ENCODE measurements around the gene UNC80. TPM values are rescaled to one million over a fixed set of nuclear protein-coding genes. Genes with fewer than 3 reads are reported as not detected.

Gene UNC80
- total and polyA plus RNA-seq, 4 donors, result not detected

- no peaks in the 10 kb centered on the region for H3K4me1 ChIP-seq (ENCODE audit: control insufficient read depth in 1 of 2, insufficient read depth in 2 of 2, low read length in 2 of 2)
- no peaks in the 10 kb centered on the region for H3K36me3 ChIP-seq (ENCODE audit: control insufficient read depth in 1 of 2, insufficient read depth in 2 of 2, low read length in 1 of 2)
- H3K27ac ChIP-seq (ENCODE audit: low read depth in 1 of 2, low read length in 2 of 2), result no peak overlapping the region
- no peaks in the 10 kb centered on the region for H3K9me3 ChIP-seq (ENCODE audit: control insufficient read depth, low read length)
- no peak overlapping the region for H3K4me3 ChIP-seq (ENCODE audit: low read length in 2 of 2)
- DNase-seq (no peak), ATAC-seq (ENCODE audit: low FRiP score) (no peak)
- intact Hi-C loops (cut with DNase I), result loop anchor here (5.0 kb wide), 1 partner anchor 220 kb away; no protein-coding TSS in a partner anchor
- WGBS, 2 donors, result 87 to 88% methylated on average over 9 of the region's 9 CpGs
- H3K27me3 ChIP-seq (ENCODE audit: control insufficient read depth in 1 of 2, insufficient read depth in 2 of 2, low read length in 1 of 2), result no peaks in the 10 kb centered on the region
Measured at GRCh38 chr2:209976698-209977385, 205.2 kb downstream of the UNC80 start.

GRCh38 chr2:209977386-209978239 lies 206.0 kb downstream of the UNC80 start:
- H3K36me3 ChIP-seq (ENCODE audit: control insufficient read depth in 1 of 2, insufficient read depth in 2 of 2, low read length in 1 of 2), result no peaks in the 10 kb centered on the region
- DNase-seq (no peak), ATAC-seq (ENCODE audit: low FRiP score) (no peak)
- no peak overlapping the region for H3K27ac ChIP-seq (ENCODE audit: low read depth in 1 of 2, low read length in 2 of 2)
- WGBS, 2 donors, result 86 to 87% methylated on average over 2 of the region's 2 CpGs
- H3K9me3 ChIP-seq (ENCODE audit: control insufficient read depth, low read length), result no peaks in the 10 kb centered on the region
- no peaks in the 10 kb centered on the region for H3K27me3 ChIP-seq (ENCODE audit: control insufficient read depth in 1 of 2, insufficient read depth in 2 of 2, low read length in 1 of 2)
- intact Hi-C loops (cut with DNase I), result loop anchor here (5.0 kb wide), 1 partner anchor 220 kb away; no protein-coding TSS in a partner anchor
- H3K4me3 ChIP-seq (ENCODE audit: low read length in 2 of 2), result no peak overlapping the region
- no peaks in the 10 kb centered on the region for H3K4me1 ChIP-seq (ENCODE audit: control insufficient read depth in 1 of 2, insufficient read depth in 2 of 2, low read length in 2 of 2)

DNA sequence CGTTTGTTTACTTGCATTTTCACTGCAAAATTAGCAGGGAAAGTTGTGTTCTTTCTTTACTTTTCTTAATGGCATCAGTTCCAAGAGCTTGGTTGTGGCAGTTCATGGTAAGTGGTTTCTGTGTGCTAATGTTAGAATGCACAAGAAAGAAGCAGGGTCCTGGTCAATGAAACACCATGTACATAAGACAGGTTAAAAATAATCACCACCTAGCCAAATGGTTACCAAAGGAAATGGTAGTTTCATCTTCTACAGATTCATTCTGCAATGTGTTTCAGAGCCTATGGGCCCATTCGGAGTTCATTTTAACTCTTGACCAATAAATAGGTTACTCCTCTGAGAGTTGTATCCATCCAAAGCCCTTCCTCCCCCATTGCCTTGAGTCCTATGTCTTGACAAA lies 212.7 kb downstream of the UNC80 start:
- Histone ChIP-seq H3K9me3 (ENCODE audit: control insufficient read depth, low read length) (no peaks in the 10 kb centered on the region), H3K36me3 (ENCODE audit: control insufficient read depth in 1 of 2, insufficient read depth in 2 of 2, low read length in 1 of 2) (no peaks in the 10 kb centered on the region), H3K27ac (ENCODE audit: low read depth in 1 of 2, low read length in 2 of 2) (no peak overlapping the region), H3K4me1 (ENCODE audit: control insufficient read depth in 1 of 2, insufficient read depth in 2 of 2, low read length in 2 of 2) (no peaks in the 10 kb centered on the region), H3K4me3 (ENCODE audit: low read length in 2 of 2) (no peak overlapping the region), H3K27me3 (ENCODE audit: control insufficient read depth in 1 of 2, insufficient read depth in 2 of 2, low read length in 1 of 2) (no peaks in the 10 kb centered on the region)
- intact Hi-C loops (cut with DNase I), result no loop called here
- 95 to 97% methylated on average over 2 of the region's 2 CpGs for WGBS, 2 donors
- ATAC-seq (ENCODE audit: low FRiP score) (no peak), DNase-seq (no peak)

- no peak for DNase-seq
- Histone ChIP-seq H3K4me3 (ENCODE audit: low read length in 2 of 2) (no peak overlapping the region), H3K36me3 (ENCODE audit: control insufficient read depth in 1 of 2, insufficient read depth in 2 of 2, low read length in 1 of 2) (no peaks in the 10 kb centered on the region), H3K9me3 (ENCODE audit: control insufficient read depth, low read length) (no peaks in the 10 kb centered on the region), H3K27me3 (ENCODE audit: control insufficient read depth in 1 of 2, insufficient read depth in 2 of 2, low read length in 1 of 2) (no peaks in the 10 kb centered on the region), H3K4me1 (ENCODE audit: control insufficient read depth in 1 of 2, insufficient read depth in 2 of 2, low read length in 2 of 2) (no peaks in the 10 kb centered on the region), H3K27ac (ENCODE audit: low read depth in 1 of 2, low read length in 2 of 2) (no peak overlapping the region)
- no peak for ATAC-seq (ENCODE audit: low FRiP score)
- WGBS, 2 donors, result 40 to 54% methylated on average over 3 of the region's 3 CpGs
- intact Hi-C loops (cut with DNase I), result no loop called here
Measured at GRCh38 chr2:209985874-209986273, 214.2 kb downstream of the UNC80 start.

DNA sequence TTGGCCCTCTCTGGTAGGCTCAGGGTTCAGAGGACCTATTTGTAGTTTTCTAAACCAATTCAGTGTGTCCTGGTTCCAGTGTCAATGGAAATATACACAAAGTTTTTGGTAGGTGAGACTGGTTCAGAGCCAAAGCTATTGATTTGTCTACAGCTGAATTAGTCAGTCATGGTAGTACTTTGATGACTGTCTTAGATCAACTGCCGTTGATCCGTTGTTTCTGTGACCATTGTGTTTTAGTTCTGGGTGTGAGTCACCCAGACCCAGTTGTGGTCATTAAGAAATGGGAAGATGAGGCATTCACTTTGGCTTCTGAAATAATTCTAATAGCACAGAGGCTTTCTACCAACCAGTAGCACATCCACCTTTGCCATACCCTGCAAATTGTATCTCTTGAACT lies 214.8 kb downstream of the UNC80 start:
- Histone ChIP-seq H3K4me3 (ENCODE audit: low read length in 2 of 2) (no peak overlapping the region), H3K9me3 (ENCODE audit: control insufficient read depth, low read length) (no peaks in the 10 kb centered on the region), H3K27me3 (ENCODE audit: control insufficient read depth in 1 of 2, insufficient read depth in 2 of 2, low read length in 1 of 2) (no peaks in the 10 kb centered on the region), H3K27ac (ENCODE audit: low read depth in 1 of 2, low read length in 2 of 2) (no peak overlapping the region), H3K4me1 (ENCODE audit: control insufficient read depth in 1 of 2, insufficient read depth in 2 of 2, low read length in 2 of 2) (no peaks in the 10 kb centered on the region), H3K36me3 (ENCODE audit: control insufficient read depth in 1 of 2, insufficient read depth in 2 of 2, low read length in 1 of 2) (no peaks in the 10 kb centered on the region)
- no peak for DNase-seq
- WGBS, 2 donors, result 88 to 96% methylated on average over 2 of the region's 2 CpGs
- intact Hi-C loops (cut with DNase I), result no loop called here
- no peak for ATAC-seq (ENCODE audit: low FRiP score)

DNA sequence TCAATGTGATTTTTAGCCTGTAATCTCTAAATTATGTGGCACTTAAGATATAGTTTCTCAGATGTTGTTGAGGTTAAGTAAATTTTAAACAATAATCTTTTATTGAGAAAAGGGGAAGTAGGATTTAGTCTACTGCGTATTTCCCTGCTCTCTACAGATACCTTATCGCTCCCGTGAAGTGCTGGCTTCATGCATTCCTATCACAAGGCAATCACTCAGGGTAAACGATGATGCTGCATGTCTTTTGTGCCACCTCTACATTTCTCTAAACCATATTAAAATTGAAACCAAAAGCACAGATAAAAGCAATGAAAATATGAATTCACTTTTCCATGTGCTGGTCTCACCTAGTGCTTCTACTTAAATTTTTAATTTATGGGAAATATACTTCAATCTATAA lies 216.4 kb downstream of the UNC80 start:
- H3K27ac ChIP-seq (ENCODE audit: low read depth in 1 of 2, low read length in 2 of 2), result no peak overlapping the region
- intact Hi-C loops (cut with DNase I), result no loop called here

GRCh38 chr2:209990838-209991237 lies 219.2 kb downstream of the UNC80 start:
- Histone ChIP-seq H3K4me3 (ENCODE audit: low read length in 2 of 2) (no peak overlapping the region), H3K27me3 (ENCODE audit: control insufficient read depth in 1 of 2, insufficient read depth in 2 of 2, low read length in 1 of 2) (no peaks in the 10 kb centered on the region), H3K4me1 (ENCODE audit: control insufficient read depth in 1 of 2, insufficient read depth in 2 of 2, low read length in 2 of 2) (no peaks in the 10 kb centered on the region), H3K27ac (ENCODE audit: low read depth in 1 of 2, low read length in 2 of 2) (no peak overlapping the region), H3K9me3 (ENCODE audit: control insufficient read depth, low read length) (no peaks in the 10 kb centered on the region), H3K36me3 (ENCODE audit: control insufficient read depth in 1 of 2, insufficient read depth in 2 of 2, low read length in 1 of 2) (no peaks in the 10 kb centered on the region)
- no peak for DNase-seq
- ATAC-seq (ENCODE audit: low FRiP score), result no peak
- intact Hi-C loops (cut with DNase I), result no loop called here
- WGBS, 2 donors, result 71 to 85% methylated on average over 2 of the region's 2 CpGs

More for the DNA sequence above, 216.4 kb downstream of the UNC80 start:
- H3K36me3 ChIP-seq (ENCODE audit: control insufficient read depth in 1 of 2, insufficient read depth in 2 of 2, low read length in 1 of 2), result no peaks in the 10 kb centered on the region
- no peaks in the 10 kb centered on the region for H3K9me3 ChIP-seq (ENCODE audit: control insufficient read depth, low read length)
- DNase-seq (no peak), ATAC-seq (ENCODE audit: low FRiP score) (no peak)
- 75 to 84% methylated on average over 4 of the region's 4 CpGs for WGBS, 2 donors
- H3K27me3 ChIP-seq (ENCODE audit: control insufficient read depth in 1 of 2, insufficient read depth in 2 of 2, low read length in 1 of 2), result no peaks in the 10 kb centered on the region
- H3K4me3 ChIP-seq (ENCODE audit: low read length in 2 of 2), result no peak overlapping the region
- H3K4me1 ChIP-seq (ENCODE audit: control insufficient read depth in 1 of 2, insufficient read depth in 2 of 2, low read length in 2 of 2), result no peaks in the 10 kb centered on the region

DNA sequence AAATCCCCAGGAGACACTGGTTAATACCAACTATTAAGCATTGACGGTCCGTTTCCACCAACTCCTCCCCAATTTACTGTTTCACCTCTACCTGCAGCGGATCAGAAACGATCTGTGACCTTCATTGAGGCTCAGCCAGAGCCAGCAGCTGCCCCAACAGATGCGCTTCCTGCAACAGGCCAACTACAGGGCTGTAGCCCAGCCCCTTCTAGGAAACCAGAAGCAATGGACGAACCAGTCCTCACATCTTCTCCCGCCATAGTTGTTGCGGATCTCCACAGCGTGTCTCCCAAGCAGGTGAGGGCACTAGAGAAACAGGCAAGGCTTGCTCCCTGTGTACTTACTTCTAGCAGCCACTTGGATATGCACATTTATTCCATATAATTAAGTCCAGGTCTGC lies 222.3 kb downstream of the UNC80 start:
- Histone ChIP-seq H3K27me3 (ENCODE audit: control insufficient read depth in 1 of 2, insufficient read depth in 2 of 2, low read length in 1 of 2) (no peaks in the 10 kb centered on the region), H3K36me3 (ENCODE audit: control insufficient read depth in 1 of 2, insufficient read depth in 2 of 2, low read length in 1 of 2) (no peaks in the 10 kb centered on the region), H3K4me3 (ENCODE audit: low read length in 2 of 2) (no peak overlapping the region), H3K4me1 (ENCODE audit: control insufficient read depth in 1 of 2, insufficient read depth in 2 of 2, low read length in 2 of 2) (no peaks in the 10 kb centered on the region), H3K27ac (ENCODE audit: low read depth in 1 of 2, low read length in 2 of 2) (no peak overlapping the region), H3K9me3 (ENCODE audit: control insufficient read depth, low read length) (no peaks in the 10 kb centered on the region)
- WGBS, 2 donors, result 93% methylated on average over 9 of the region's 9 CpGs
- ATAC-seq (ENCODE audit: low FRiP score) (no peak), DNase-seq (no peak)
- intact Hi-C loops (cut with DNase I), result no loop called here

DNA sequence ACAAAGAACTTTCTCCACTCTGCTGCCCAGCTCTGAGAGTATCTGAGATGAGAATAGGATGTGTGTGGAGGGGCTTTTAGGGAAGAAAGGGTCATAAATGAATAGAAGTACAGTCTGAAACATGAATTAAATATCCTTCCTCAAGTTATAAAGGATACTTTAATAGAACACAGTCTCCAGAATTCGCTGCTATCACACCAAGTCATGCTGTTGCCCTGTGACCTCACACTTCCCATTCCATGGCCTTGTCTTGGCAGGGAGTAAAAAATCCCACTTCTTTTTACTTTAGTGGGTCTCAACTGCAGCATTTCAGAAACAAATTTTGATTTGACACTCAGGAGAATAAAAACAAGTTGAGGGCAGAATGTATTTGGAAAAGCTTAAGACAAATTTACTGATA lies 227.0 kb downstream of the UNC80 start:
- H3K27ac ChIP-seq (ENCODE audit: low read depth in 1 of 2, low read length in 2 of 2), result no peak overlapping the region
- intact Hi-C loops (cut with DNase I), result no loop called here
- ATAC-seq (ENCODE audit: low FRiP score), result no peak
- DNase-seq, result no peak
- no peaks in the 10 kb centered on the region for H3K4me1 ChIP-seq (ENCODE audit: control insufficient read depth in 1 of 2, insufficient read depth in 2 of 2, low read length in 2 of 2)
- H3K36me3 ChIP-seq (ENCODE audit: control insufficient read depth in 1 of 2, insufficient read depth in 2 of 2, low read length in 1 of 2), result no peaks in the 10 kb centered on the region
- no peaks in the 10 kb centered on the region for H3K27me3 ChIP-seq (ENCODE audit: control insufficient read depth in 1 of 2, insufficient read depth in 2 of 2, low read length in 1 of 2)
- 54 to 59% methylated on average over 1 of the region's 1 CpG for WGBS, 2 donors
- no peak overlapping the region for H3K4me3 ChIP-seq (ENCODE audit: low read length in 2 of 2)
- H3K9me3 ChIP-seq (ENCODE audit: control insufficient read depth, low read length), result no peaks in the 10 kb centered on the region

Measured in aorta (tissue), 5 donors.